G401.6 (cell line): ENCODE results near the gene HIF1A.
"Not testable (repeated sequence)": the region's sequence is repeated elsewhere in the genome, so short reads cannot be mapped to it uniquely, and the experiment has no call there.

Experiments used
- FAIRE-seq: peaks from 2 replicates; lab custom pipeline; 2012; peaks lifted over from hg19 to GRCh38; lab: Jason Lieb, UNC

HIF1A gene

DNA sequence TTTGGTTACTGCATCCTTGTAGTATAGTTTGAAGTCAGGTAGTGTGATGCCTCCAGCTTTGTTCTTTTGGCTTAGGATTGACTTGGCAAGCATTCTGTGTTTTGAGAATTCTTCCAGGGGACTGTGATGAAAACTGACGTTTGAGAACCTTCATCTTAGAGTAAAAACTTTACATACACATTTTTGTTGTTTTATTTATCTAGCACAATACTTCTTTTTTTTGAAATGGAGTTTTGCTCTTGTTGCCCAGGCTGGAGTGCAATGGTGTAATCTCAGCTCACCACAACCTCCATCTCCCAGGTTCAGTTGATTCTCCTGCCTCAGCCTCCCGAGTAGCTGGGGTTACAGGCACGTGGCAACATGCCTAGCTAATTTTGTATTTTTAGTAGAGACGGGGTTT lies 13.4 kb downstream of the HIF1A start:
- not testable (repeated sequence) for FAIRE-seq

GRCh38 chr14:61710853-61711817 lies 15.8 kb downstream of the HIF1A start:
- FAIRE-seq = no peak

- FAIRE-seq = no peak
These were observed 16.8 kb downstream of the HIF1A start for GRCh38 chr14:61712137-61712536.

DNA sequence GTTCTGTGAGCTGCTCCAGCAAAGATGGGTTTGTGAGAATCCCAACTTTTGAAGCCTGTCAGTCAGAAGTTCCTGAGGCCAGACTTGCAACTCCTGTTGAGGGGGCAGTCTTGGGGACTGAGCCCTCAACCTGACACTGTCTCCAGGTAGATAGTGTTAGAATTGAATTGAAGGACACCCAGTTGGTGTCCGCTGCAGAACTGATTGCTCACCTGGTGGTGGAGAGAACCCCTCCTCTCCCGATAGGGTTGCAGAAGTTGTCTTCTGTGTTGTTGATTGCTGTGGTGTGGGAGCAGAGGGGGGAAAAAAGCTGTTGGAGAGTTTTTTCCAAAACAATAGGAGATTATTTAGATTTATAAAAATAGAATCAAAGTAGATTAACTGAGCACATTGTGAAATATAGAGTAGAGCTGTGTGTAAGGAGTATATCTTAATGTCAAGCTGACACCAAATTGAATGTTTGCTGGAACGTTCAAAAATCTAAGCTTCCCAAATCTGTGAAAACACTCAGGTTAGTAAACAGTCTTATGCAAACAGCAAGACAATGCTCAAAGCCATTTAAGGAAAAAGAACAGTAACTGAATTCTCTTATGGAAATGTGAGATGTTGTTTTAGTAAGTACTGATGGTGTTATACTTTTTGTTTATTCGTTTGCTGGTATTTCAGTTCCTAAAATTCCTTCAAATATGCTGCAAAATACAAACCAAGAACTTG lies 18.6 kb downstream of the HIF1A start:
- FAIRE-seq = no peak

DNA sequence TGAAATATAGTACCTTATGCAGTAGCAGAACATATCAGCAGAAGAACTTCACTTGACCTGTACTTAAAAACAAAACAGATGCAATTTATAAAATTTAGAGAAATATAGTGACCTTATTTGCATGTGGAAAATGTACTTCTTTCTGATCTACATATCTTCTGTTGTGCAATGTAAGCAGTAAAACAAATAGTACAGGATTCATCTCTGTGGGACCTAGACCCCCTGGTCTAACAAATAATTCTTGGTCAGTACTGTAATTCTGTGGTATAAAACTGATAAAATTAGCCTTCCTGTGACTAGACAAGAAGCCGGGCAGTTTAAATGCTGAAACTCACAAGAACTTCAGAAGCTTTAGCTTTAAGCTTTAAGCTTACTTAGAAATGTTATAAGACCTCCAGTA lies 21.6 kb downstream of the HIF1A start:
- FAIRE-seq = no peak

- no peak for FAIRE-seq
These were observed 22.7 kb downstream of the HIF1A start for GRCh38 chr14:61718039-61718438.

DNA sequence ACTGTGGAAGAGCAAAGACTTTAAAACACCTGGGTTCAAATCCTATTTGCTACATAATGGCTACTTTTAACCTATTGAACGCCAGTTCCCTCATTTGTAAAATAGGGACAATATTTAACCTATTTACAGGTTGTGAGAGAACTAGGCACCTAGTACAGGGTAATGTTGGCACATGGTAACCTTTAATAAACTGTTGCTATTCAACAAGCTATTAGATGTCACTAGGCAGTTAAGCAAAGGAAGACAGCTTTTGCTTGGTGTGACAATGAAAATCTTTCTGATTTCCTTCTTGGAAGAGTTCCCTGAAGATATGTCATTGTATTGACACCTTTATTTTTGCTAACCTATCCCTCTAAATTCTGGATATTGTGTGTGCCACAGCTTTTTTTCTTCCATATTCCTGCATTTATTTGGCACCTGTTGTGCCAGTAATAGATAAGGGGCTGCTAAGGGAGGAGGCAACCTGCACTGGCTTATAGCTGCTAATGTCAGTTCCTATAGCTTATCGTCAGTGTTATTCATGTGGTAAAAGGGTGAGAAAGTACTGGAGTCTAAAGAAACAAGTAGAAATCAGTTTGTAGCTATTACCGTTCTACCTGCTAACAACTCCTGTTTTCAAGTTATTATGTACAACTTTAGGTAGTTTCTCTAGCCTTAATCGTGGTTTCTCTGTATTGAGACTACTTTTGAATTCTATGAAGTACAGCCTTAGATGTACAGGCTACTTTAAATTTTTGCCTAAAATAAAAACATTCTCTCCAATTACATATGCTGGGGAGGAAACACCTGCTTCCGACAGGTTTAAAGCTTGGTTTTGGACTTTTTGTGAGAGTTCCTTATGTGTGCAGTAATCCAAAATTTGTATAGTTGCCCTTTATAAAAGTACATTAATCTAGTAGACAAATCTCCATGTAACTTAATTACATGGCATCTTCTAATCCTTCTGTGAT lies 24.3 kb downstream of the HIF1A start:
- FAIRE-seq = no peak

DNA sequence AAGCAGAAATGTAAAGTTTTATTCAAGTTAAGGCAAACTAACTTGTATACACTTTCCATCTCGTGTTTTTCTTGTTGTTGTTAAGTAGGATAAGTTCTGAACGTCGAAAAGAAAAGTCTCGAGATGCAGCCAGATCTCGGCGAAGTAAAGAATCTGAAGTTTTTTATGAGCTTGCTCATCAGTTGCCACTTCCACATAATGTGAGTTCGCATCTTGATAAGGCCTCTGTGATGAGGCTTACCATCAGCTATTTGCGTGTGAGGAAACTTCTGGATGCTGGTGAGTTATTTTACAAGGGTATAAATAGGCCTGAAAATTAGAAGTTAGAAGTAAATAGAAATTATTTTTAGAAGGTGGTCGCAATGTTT lies 25.0 kb downstream of the HIF1A start:
- no peak for FAIRE-seq

- FAIRE-seq = no peak
These were observed 25.4 kb downstream of the HIF1A start for GRCh38 chr14:61720741-61721140.

- FAIRE-seq = no peak
These were observed 28.8 kb downstream of the HIF1A start for GRCh38 chr14:61724133-61724532.

DNA sequence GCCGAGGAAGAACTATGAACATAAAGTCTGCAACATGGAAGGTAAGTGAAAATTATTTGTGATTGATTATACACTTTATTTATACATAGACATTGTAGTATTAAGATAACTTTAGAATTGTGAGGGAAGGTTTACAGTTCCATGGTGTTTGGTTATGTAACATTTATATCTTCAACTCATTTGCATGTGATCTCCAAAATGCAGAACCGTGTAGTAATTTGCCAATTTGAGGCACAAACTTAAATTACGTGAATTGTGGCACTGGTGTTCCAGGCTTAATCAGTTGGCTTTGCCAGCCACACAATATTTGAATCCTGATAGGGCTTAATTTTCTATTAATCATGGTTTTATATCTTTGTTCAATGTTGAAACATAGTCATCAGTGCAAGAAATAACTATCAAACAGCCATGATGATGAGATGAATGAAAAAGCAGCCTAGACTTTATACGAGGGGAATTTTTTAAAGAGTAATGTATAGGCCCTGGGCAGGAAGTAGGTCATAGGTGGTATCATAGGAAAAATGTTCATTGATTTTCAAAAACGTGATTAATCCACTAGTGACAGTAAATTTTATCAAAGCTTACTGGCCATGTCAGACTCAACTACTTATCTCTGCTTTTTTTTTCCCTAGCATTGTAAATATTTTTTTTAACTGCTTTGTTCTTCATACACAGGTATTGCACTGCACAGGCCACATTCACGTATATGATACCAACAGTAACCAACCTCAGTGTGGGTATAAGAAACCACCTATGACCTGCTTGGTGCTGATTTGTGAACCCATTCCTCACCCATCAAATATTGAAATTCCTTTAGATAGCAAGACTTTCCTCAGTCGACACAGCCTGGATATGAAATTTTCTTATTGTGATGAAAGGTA lies 31.7 kb downstream of the HIF1A start:
- FAIRE-seq = no peak

GRCh38 chr14:61730756-61731373 lies 35.6 kb downstream of the HIF1A start:
- peak; percentile 85 for FAIRE-seq

DNA sequence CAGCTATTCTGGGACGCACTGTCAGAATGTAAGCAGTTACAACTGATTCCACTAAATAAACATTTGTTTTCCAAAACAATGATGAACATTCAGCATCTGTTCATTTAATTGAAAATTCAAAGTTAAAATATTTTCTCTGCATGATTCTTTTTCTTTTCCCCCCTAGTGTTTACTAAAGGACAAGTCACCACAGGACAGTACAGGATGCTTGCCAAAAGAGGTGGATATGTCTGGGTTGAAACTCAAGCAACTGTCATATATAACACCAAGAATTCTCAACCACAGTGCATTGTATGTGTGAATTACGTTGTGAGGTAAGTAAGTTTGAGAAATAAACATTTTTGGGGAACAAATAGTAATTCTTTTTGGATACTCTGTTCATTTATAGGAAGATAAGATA lies 38.7 kb downstream of the HIF1A start:
- FAIRE-seq = no peak

GRCh38 chr14:61736751-61737150 lies 41.4 kb downstream of the HIF1A start:
- FAIRE-seq = no peak

GRCh38 chr14:61737915-61738314 lies 42.6 kb downstream of the HIF1A start:
- no peak for FAIRE-seq

- FAIRE-seq = no peak
These were observed 43.8 kb downstream of the HIF1A start for GRCh38 chr14:61739133-61739532.

DNA sequence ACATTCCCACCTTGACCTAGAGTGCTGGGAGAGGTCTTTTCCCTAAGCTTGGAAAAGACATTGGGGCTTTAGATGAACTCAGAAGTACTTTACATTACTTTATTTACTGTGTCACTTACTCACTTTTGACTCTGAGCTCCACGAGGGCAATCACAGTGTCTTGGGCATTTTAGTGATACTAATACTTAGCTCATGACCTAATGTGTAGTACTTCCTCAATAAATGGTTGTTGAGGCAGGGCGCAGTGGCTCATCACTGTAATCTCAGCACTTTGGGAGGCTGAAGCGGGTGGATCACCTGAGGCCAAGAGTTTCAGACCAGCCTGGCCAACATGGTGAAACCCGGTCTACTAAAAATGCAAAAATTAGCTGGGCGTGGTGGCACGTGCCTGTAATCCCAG lies 47.1 kb downstream of the HIF1A start:
- no peak for FAIRE-seq

DNA sequence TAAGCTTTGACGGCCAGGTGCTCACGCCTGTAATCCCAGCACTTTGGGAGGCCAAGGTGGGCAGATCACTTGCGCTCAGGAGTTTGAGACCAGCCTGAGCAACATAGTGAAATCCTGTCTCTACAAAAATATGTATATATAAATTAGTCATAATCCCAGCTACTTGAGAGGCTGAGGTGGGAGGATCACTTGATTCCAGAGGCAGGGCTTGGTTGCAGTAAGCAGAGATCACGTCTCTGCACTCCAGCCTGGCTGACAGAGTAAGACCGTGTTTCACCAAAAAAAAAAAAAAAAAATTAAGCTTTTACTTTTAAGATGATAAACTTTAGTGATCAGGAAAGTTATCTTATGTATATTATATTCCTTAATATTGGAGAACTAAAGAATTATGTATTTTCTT lies 48.9 kb downstream of the HIF1A start:
- no peak for FAIRE-seq

- FAIRE-seq = not testable (repeated sequence)
These were observed 51.0 kb downstream of the HIF1A start for GRCh38 chr14:61746346-61746745.

- FAIRE-seq = no peak
These were observed 51.6 kb downstream of the HIF1A start for GRCh38 chr14:61746881-61747280.

DNA sequence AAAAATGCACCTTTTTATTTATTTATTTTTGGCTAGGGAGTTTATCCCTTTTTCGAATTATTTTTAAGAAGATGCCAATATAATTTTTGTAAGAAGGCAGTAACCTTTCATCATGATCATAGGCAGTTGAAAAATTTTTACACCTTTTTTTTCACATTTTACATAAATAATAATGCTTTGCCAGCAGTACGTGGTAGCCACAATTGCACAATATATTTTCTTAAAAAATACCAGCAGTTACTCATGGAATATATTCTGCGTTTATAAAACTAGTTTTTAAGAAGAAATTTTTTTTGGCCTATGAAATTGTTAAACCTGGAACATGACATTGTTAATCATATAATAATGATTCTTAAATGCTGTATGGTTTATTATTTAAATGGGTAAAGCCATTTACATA lies 52.0 kb downstream of the HIF1A start:
- peak; percentile 69 for FAIRE-seq
